Measurements from ENCODE around the gene BMPR1A. TPM values are rescaled to one million over a fixed set of nuclear protein-coding genes. Genes with fewer than 3 reads are reported as not detected.

The BMPR1A gene
- total RNA-seq, 1 donor from 2014 or later, result 74.2 TPM

GRCh38 chr10:86775056-86775869 is 18.8 kb downstream of the BMPR1A start:
- peaks cover 60% of the 10 kb centered on the region for H3K4me1 Mint-ChIP-seq (ENCODE audit: low read depth)
- DNase-seq (ENCODE audit: low spot score), result no peak
- no peak for TF ChIP-seq CTCF (IDR thresholded peaks at IDR 0.05)
- no peaks in the 10 kb centered on the region for H3K27me3 Mint-ChIP-seq (ENCODE audit: low read depth)
- H3K9me3 Mint-ChIP-seq (ENCODE audit: low read depth), result no peaks in the 10 kb centered on the region
- H3K27ac Mint-ChIP-seq (ENCODE audit: unreplicated experiment), result peak overlapping the region; percentile 84
- H3K36me3 Mint-ChIP-seq (ENCODE audit: low read depth), result no peaks in the 10 kb centered on the region
- H3K4me3 Mint-ChIP-seq (ENCODE audit: unreplicated experiment), result no peak overlapping the region

GRCh38 chr10:86775870-86776180 is 19.4 kb downstream of the BMPR1A start:
- no peaks in the 10 kb centered on the region for H3K9me3 Mint-ChIP-seq (ENCODE audit: low read depth)

GRCh38 chr10:86779220-86780017 is 23.0 kb downstream of the BMPR1A start:
- TF ChIP-seq CTCF (IDR thresholded peaks at IDR 0.05), result no peak
- Mint-ChIP-seq H3K4me3 (ENCODE audit: unreplicated experiment) (no peak overlapping the region), H3K27me3 (ENCODE audit: low read depth) (no peaks in the 10 kb centered on the region), H3K4me1 (ENCODE audit: low read depth) (peaks cover 47% of the 10 kb centered on the region), H3K9me3 (ENCODE audit: low read depth) (peaks cover 9% of the 10 kb centered on the region), H3K27ac (ENCODE audit: unreplicated experiment) (peak overlapping the region; percentile 50), H3K36me3 (ENCODE audit: low read depth) (no peaks in the 10 kb centered on the region)
- no peak for DNase-seq (ENCODE audit: low spot score)

More at GRCh38 chr10:86775870-86776180, 19.4 kb downstream of the BMPR1A start:
- Mint-ChIP-seq H3K36me3 (ENCODE audit: low read depth) (no peaks in the 10 kb centered on the region), H3K27me3 (ENCODE audit: low read depth) (no peaks in the 10 kb centered on the region), H3K4me1 (ENCODE audit: low read depth) (peaks cover 58% of the 10 kb centered on the region), H3K4me3 (ENCODE audit: unreplicated experiment) (no peak overlapping the region), H3K27ac (ENCODE audit: unreplicated experiment) (peak overlapping the region; percentile 84)
- TF ChIP-seq CTCF (IDR thresholded peaks at IDR 0.05), result no peak
- no peak for DNase-seq (ENCODE audit: low spot score)

- H3K4me1 Mint-ChIP-seq (ENCODE audit: low read depth), result peaks cover 29% of the 10 kb centered on the region
- no peak for TF ChIP-seq CTCF (IDR thresholded peaks at IDR 0.05)
- no peak overlapping the region for H3K27ac Mint-ChIP-seq (ENCODE audit: unreplicated experiment)
- no peaks in the 10 kb centered on the region for H3K27me3 Mint-ChIP-seq (ENCODE audit: low read depth)
- peaks cover 1% of the 10 kb centered on the region for H3K36me3 Mint-ChIP-seq (ENCODE audit: low read depth)
- peaks cover 11% of the 10 kb centered on the region for H3K9me3 Mint-ChIP-seq (ENCODE audit: low read depth)
- H3K4me3 Mint-ChIP-seq (ENCODE audit: unreplicated experiment), result no peak overlapping the region
- DNase-seq (ENCODE audit: low spot score), result no peak
These were observed 26.4 kb downstream of the BMPR1A start for GRCh38 chr10:86782701-86783418.

- H3K9me3 Mint-ChIP-seq (ENCODE audit: low read depth), result peaks cover 11% of the 10 kb centered on the region
- H3K27ac Mint-ChIP-seq (ENCODE audit: unreplicated experiment), result no peak overlapping the region
- TF ChIP-seq CTCF (IDR thresholded peaks at IDR 0.05), result no peak
- no peak overlapping the region for H3K4me3 Mint-ChIP-seq (ENCODE audit: unreplicated experiment)
- DNase-seq (ENCODE audit: low spot score), result no peak
- H3K27me3 Mint-ChIP-seq (ENCODE audit: low read depth), result no peaks in the 10 kb centered on the region
- peaks cover 18% of the 10 kb centered on the region for H3K4me1 Mint-ChIP-seq (ENCODE audit: low read depth)
- H3K36me3 Mint-ChIP-seq (ENCODE audit: low read depth), result peaks cover 1% of the 10 kb centered on the region
These were observed 28.6 kb downstream of the BMPR1A start for GRCh38 chr10:86785037-86785436.

All from chondrocyte (in vitro differentiated cells).